Measurements from ENCODE around the gene HMGB4.

HMGB4 gene

DNA sequence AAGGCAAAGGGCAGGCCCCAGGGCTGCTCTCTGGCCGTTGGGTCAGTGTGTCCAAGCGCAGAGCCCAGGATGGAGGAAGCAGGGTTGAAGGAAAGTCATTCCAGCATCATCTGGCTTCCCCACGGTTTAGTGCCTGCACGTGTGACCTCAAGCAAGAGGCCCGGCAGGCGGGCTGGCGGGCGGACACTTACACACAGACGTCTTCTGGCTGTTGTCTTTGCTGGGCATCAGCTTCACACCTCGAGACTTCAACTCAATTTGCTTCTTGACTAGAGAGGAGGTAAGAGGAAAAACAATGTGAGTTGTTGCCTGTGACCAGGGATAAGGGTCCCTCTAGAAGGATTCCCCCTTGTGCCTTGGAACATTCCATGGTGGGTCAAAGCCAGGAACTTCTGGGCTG is 38.4 kb upstream of the HMGB4 start:
- no peak overlapping the region for H3K27ac ChIP-seq
- POLR2A ChIA-PET (ENCODE audit: low non-redundant PET) = no interaction called here
- TF ChIP-seq, protein P1, sequence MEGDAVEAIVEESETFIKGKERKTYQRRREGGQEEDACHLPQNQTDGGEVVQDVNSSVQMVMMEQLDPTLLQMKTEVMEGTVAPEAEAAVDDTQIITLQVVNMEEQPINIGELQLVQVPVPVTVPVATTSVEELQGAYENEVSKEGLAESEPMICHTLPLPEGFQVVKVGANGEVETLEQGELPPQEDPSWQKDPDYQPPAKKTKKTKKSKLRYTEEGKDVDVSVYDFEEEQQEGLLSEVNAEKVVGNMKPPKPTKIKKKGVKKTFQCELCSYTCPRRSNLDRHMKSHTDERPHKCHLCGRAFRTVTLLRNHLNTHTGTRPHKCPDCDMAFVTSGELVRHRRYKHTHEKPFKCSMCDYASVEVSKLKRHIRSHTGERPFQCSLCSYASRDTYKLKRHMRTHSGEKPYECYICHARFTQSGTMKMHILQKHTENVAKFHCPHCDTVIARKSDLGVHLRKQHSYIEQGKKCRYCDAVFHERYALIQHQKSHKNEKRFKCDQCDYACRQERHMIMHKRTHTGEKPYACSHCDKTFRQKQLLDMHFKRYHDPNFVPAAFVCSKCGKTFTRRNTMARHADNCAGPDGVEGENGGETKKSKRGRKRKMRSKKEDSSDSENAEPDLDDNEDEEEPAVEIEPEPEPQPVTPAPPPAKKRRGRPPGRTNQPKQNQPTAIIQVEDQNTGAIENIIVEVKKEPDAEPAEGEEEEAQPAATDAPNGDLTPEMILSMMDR (conservative IDR thresholded peaks at IDR 0.05; ENCODE audit: low read depth) = no peak
- CTCF ChIA-PET = no interaction called here
- DNase-seq (ENCODE audit: low spot score) = no peak

DNA sequence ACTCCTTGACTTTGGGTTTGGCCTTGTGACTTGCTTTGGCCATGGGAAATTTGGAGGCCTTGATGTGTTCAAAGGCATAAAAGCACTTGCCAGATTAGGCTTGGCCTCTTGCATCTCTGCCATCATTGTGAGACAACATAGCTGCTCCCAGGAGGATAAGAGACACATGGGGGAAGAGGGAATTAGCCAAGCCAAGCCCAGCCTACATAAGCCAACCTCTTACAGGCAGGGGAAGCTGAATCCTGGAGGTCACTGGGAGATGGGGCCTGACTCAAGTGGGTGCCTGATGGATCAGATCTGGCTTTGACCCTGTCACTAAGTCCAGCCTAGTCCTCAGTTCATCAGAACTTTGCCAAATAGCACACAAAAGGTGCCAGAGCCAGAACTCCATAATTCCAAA is 37.6 kb upstream of the HMGB4 start:
- CTCF ChIA-PET = no interaction called here

DNA sequence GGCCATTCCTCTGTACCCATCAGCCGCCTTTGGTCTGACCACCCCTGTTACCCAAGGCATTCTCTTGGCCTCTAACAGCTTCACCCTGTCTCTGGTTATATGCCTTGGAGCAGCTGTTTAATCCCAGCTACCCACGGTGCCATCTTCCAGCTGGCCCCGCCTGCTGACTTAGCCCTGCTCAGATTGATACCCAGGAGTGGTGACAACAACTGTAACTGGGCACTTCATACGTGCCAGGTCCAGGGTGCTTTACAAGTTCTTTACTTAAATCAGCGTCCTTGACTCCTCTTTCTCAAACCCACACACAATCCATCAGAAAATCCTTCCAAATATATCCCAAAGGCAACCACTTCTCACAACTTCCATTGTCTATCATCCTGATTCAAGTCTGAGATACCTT is 37.2 kb upstream of the HMGB4 start:
- TF ChIP-seq, protein P1 (conservative IDR thresholded peaks at IDR 0.05; ENCODE audit: low read depth) = no peak
- ChIA-PET CTCF (no interaction called here), POLR2A (ENCODE audit: low non-redundant PET) (no interaction called here)
- H3K27ac ChIP-seq = no peak overlapping the region
- DNase-seq (ENCODE audit: low spot score) = no peak

More for the DNA sequence above, 37.6 kb upstream of the HMGB4 start:
- POLR2A ChIA-PET (ENCODE audit: low non-redundant PET) = no interaction called here
- DNase-seq (ENCODE audit: low spot score) = no peak
- H3K27ac ChIP-seq = no peak overlapping the region
- TF ChIP-seq, protein P1 (conservative IDR thresholded peaks at IDR 0.05; ENCODE audit: low read depth) = no peak

DNA sequence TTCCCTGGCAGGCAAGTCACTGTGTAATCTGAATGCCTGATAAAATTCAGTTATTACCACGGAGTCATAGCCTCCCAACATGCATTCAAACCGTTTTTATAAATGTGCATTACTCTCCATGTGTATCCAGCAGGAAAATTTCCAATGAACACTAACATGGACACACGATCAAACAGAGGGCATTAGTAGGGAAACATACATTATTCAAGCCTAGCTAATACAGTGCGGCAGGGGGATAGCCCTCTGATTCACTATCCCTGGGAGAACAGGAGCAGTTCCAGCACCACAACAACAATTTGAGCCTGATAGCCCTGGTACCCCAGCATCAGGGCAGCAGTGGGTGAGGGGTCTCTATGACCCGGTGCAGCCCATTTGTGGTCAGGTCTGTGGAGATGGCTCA is 35.8 kb upstream of the HMGB4 start:
- H3K27ac ChIP-seq = no peak overlapping the region
- TF ChIP-seq, protein P1 (conservative IDR thresholded peaks at IDR 0.05; ENCODE audit: low read depth) = no peak
- POLR2A ChIA-PET (ENCODE audit: low non-redundant PET) = no interaction called here
- no peak for DNase-seq (ENCODE audit: low spot score)
- CTCF ChIA-PET = interaction anchor here (0.6 kb wide), 1 partner anchor 770 kb away, joined by 3 read pairs; no protein-coding TSS in a partner anchor

DNA sequence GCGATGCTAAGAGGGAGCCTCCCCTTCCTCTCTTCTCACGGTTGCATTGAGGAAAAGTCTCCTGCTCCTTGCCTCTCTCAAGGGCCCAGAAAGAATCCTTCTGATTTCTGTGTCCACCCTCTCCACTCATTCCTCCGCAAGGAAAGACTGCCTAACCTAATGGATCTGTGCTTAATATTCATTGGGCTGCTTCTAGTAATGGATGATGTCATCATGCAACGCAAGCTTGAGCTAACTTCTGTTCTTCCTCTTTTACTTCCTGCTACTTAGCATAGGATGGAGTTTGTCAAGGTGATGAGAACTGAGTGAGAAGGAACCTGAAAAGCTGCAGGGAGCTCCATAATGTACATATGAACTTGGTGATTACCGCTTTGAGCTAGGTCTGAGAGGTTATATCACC is 35.2 kb upstream of the HMGB4 start:
- CTCF ChIA-PET = interaction anchor here (0.6 kb wide), 1 partner anchor 769 kb away, joined by 3 read pairs; no protein-coding TSS in a partner anchor

DNA sequence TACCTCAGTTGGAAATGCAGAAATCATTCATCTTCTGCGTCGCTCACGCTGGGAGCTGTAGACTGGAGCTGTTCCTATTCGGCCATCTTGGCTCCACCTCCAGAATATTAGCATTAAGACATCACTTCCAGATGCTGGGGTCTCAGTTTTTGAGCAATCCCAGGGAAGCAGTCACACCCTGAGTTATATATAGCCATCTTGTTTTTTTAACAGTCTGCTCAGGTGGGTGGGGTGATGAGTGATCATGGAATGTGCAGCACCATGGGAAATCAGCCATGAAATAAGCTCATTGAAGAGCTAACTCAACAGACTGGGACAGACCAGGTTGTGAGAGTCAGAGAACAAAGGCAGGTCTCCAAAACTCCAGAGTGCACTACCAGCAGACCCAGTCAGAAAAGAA is 27.0 kb upstream of the HMGB4 start:
- ChIA-PET CTCF (no interaction called here), POLR2A (ENCODE audit: low non-redundant PET) (no interaction called here)
- no peak overlapping the region for H3K27ac ChIP-seq
- TF ChIP-seq, protein P1 (conservative IDR thresholded peaks at IDR 0.05; ENCODE audit: low read depth) = no peak
- DNase-seq (ENCODE audit: low spot score) = no peak

More for the DNA sequence above, 35.2 kb upstream of the HMGB4 start:
- DNase-seq (ENCODE audit: low spot score) = no peak
- no peak overlapping the region for H3K27ac ChIP-seq
- TF ChIP-seq, protein P1 (conservative IDR thresholded peaks at IDR 0.05; ENCODE audit: low read depth) = no peak
- POLR2A ChIA-PET (ENCODE audit: low non-redundant PET) = no interaction called here

DNA sequence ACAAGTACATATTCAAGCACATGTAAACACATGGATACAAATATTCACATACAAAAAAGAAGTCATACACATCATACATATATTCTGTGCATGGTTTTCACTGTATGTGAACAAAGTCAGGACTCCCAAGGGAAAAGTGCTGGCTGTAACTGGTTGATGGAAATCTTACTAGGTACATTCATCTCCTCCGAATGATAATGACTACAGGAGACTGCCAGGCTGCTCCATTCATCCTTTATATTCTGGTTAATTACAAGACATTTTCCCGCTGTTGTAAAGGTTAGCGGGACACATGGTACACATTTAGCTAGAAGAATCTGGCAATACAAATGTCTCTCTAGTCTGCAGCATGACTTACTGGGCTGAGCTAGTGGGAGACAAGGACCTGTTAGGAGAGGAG is 26.2 kb upstream of the HMGB4 start:
- TF ChIP-seq, protein P1 (conservative IDR thresholded peaks at IDR 0.05; ENCODE audit: low read depth) = no peak
- H3K27ac ChIP-seq = no peak overlapping the region
- CTCF ChIA-PET = no interaction called here
- no peak for DNase-seq (ENCODE audit: low spot score)
- POLR2A ChIA-PET (ENCODE audit: low non-redundant PET) = no interaction called here

Measured in RWPE1 (cell line).